HepG2 (cell line): ENCODE data around the gene FBH1. TPM values are rescaled to one million over a fixed set of nuclear protein-coding genes. Genes with fewer than 3 reads are reported as not detected.

ENCODE experiments used
- ATAC-seq: fragments of 200-7000 bp; cut with Tn5 transposase; 3 replicates; pipeline ENCODE4 v1.9.1; 2020; ENCODE audit warnings: mild to moderate bottlenecking, moderate library complexity
- BruUV-seq: library from RNA; stranded (reverse); fragments of 400-500 nt; replicated peaks from 2 replicates; lab custom pipeline; 2021; lab: Mats Ljungman, UMichigan
- CTCF ChIA-PET: fragments of 300-600 bp; formaldehyde crosslinking; extraction: SDS; loops from one replicate; lab custom pipeline; 2021; ENCODE audit warnings: low total read pairs, inconsistent platforms, low intra/inter-chr PET ratio; lab: Yijun Ruan, JAX
- POLR2A ChIA-PET: fragments of 350-600 bp; sonication (Branson Sonifier 250); formaldehyde crosslinking; loops from one replicate; lab custom pipeline; 2020; ENCODE audit warnings: antibody characterized with exemption, inconsistent platforms; lab: Yijun Ruan, JAX
- DNase-seq: peaks from one replicate; pipeline ENCODE4 v3.0.0-alpha.2; 2015; ENCODE audit warnings: low spot score
- FAIRE-seq: peaks from 3 replicates; lab custom pipeline; 2011; peaks lifted over from hg19 to GRCh38; lab: Jason Lieb, UNC
- H2AFZ ChIP-seq: one replicate; pipeline ENCODE4 v1.6.1; 2011; ENCODE audit warnings: low read length, inconsistent platforms
- H3K27ac ChIP-seq: fragments of 300-600 bp; 3 replicates; pipeline ENCODE4 v1.8.0; 2011; ENCODE audit warnings: mixed run types, mild to moderate bottlenecking, mixed read lengths, low read length, inconsistent platforms; ENCODE audit not compliant: insufficient read depth; ENCODE audit errors: extremely low read length
- H3K27me3 ChIP-seq, 2 experiments: fragments of 200-600 bp in 1 of 2; 2 replicates in 1 of 2; 3 replicates in 1 of 2; pipeline versions ENCODE4 v1.6.0 to v1.8.0; 2011; ENCODE audit warnings: low read length in 2 of 2, mild to moderate bottlenecking in 2 of 2, moderate library complexity in 2 of 2, inconsistent platforms in 1 of 2; ENCODE audit not compliant: insufficient read depth in 2 of 2, control insufficient read depth in 1 of 2
- H3K36me3 ChIP-seq, 2 experiments: fragments of 200-600 bp in 1 of 2; replicated peaks in 1 of 2; 2 replicates in 1 of 2; 3 replicates in 1 of 2; pipeline versions ENCODE4 v1.5.1 to v1.8.0; 2011; ENCODE audit warnings: low read length in 2 of 2, inconsistent platforms in 1 of 2; ENCODE audit not compliant: insufficient read depth in 2 of 2, control insufficient read depth in 1 of 2
- H3K4me1 ChIP-seq: 2 replicates; pipeline ENCODE4 v1.5.1; 2012; ENCODE audit warnings: low read length, inconsistent platforms; ENCODE audit not compliant: insufficient read depth
- H3K4me2 ChIP-seq: 2 replicates; pipeline ENCODE4 v1.6.0; 2011; ENCODE audit warnings: low read depth, low read length, inconsistent platforms
- H3K4me3 ChIP-seq, 3 experiments: fragments of 200-600 bp in 1 of 3; sonication (generic), shearing (Covaris generic) in 1 of 3; replicated peaks in 1 of 3; 2 replicates each; pipeline ENCODE4 v1.5.1; 2011 to 2016; ENCODE audit warnings: low read length in 3 of 3, inconsistent platforms in 2 of 3, low read depth in 2 of 3, mild to moderate bottlenecking in 2 of 3, control low read depth in 1 of 3, mixed read lengths in 1 of 3; ENCODE audit not compliant: insufficient read depth in 1 of 3
- H3K79me2 ChIP-seq: one replicate; pipeline ENCODE4 v1.6.1; 2011; ENCODE audit warnings: low read length, inconsistent platforms; ENCODE audit not compliant: insufficient read depth
- H3K9ac ChIP-seq: 2 replicates; pipeline ENCODE4 v1.6.0; 2011; ENCODE audit warnings: mild to moderate bottlenecking, low read depth, low read length, inconsistent platforms; ENCODE audit not compliant: insufficient read depth
- H3K9me3 ChIP-seq: 2 replicates; pipeline ENCODE4 v1.5.1; 2012; ENCODE audit warnings: mild to moderate bottlenecking, low read length
- H4K20me1 ChIP-seq: 2 replicates; pipeline ENCODE4 v1.6.0; 2011; ENCODE audit warnings: inconsistent platforms, mild to moderate bottlenecking, low read length, moderate library complexity; ENCODE audit not compliant: insufficient read depth
- MAFK ChIP-seq, 2 experiments: IDR thresholded peaks in 1 of 2; conservative IDR thresholded peaks in 1 of 2; 2 replicates each; pipeline ENCODE4 v1.6.1; 2011; ENCODE audit warnings: improper control_type of control experiment in 2 of 2, low read length in 2 of 2
- ZBTB2 ChIP-seq: sonication (generic); formaldehyde crosslinking; IDR thresholded peaks from 2 replicates; pipeline ENCODE4 v1.8.0; 2022; ENCODE audit warnings: low read depth, missing genetic modification reagents
- ZNF639 ChIP-seq: conservative IDR thresholded peaks from 2 replicates; pipeline ENCODE4 v1.6.1; 2018; ENCODE audit warnings: missing genetic modification reagents
- ZNF746 ChIP-seq: sonication (generic); formaldehyde crosslinking; IDR thresholded peaks from 2 replicates; pipeline ENCODE4 v1.8.0; 2022; ENCODE audit warnings: mild to moderate bottlenecking, missing genetic modification reagents
- ZNF784 ChIP-seq: sonication (generic); formaldehyde crosslinking; IDR thresholded peaks from 2 replicates; pipeline ENCODE4 v1.5.1; 2020; ENCODE audit warnings: missing genetic modification reagents, mild to moderate bottlenecking, borderline replicate concordance
- WGBS: methylation state at CpG from one replicate; pipeline ENCODE4 v1.1.6; 2017; ENCODE audit warnings: low lambda C conversion rate; 5-methylcytosine and 5-hydroxymethylcytosine counted together
- in situ Hi-C: cut with HindIII; loops from 2 replicates; pipeline ENCODE4 v1.10.0; 2017; ENCODE audit warnings: low pct_unique_long_range_greater_than_20kb; ENCODE audit not compliant: extremely low pct_ligation_motif_present
- intact Hi-C: fragments of 100-400 bp; cut with micrococcal nuclease; formaldehyde crosslinking; loops from one replicate; pipeline ENCODE4 v1.10.0; 2022; ENCODE audit not compliant: unreplicated experiment
- polyA plus RNA-seq, 8 experiments: library from polyadenylated mRNA; depleted of rRNA in 3 of 8; stranded (reverse) in 7 of 8; unstranded in 1 of 8; fragments of >200 nt; fragmentation: Illumina TruSeq in 4 of 8; extraction: Trizol in 4 of 8; gene quantifications; 2 replicates each; pipeline versions ENCODE4 v1.2.1 to v1.2.3, GENCODE V29; 2011 to 2016; ENCODE audit warnings: low read depth in 4 of 8, missing spikeins in 1 of 8, mixed read lengths in 1 of 8; ENCODE audit not compliant: insufficient read depth in 1 of 8
- total RNA-seq, 5 experiments: library from RNA; depleted of rRNA; stranded (reverse); fragments of >200 nt; fragmentation: Illumina TruSeq; extraction: Trizol; gene quantifications; 2 replicates each; pipeline ENCODE4 v1.2.3, GENCODE V29; 2016; ENCODE audit warnings: low read depth in 1 of 5

Gene FBH1
- total and polyA plus RNA-seq, 2 of the 13 experiments (the other 11 are each of a cell fraction or from before 2014, with no cell fraction given) = 48.8 to 60.3 TPM

GRCh38 chr10:5894403-5894802, 4.4 kb downstream of the FBH1 start:
- no peaks in the 10 kb centered on the region for H3K9me3 ChIP-seq
- H3K27ac ChIP-seq = no peak overlapping the region
- H3K4me3 ChIP-seq = no peak overlapping the region
- in situ Hi-C loops (no loop called here), intact Hi-C loops (no loop called here)
- ChIA-PET POLR2A (no interaction called here), CTCF (no interaction called here)
- no TSS peak for BruUV-seq
- WGBS = 94% methylated on average over 4 of the region's 4 CpGs
- H3K27me3 ChIP-seq = no peaks in the 10 kb centered on the region
- no peak for DNase-seq
- H3K9ac ChIP-seq = no peak overlapping the region
- H3K4me1 ChIP-seq = peaks cover 28% of the 10 kb centered on the region
- TF ChIP-seq MAFK (conservative IDR thresholded peaks at IDR 0.05 in 1 of 2, IDR thresholded peaks at IDR 0.05 in 1 of 2; ENCODE audit: low read length in 2 of 2) (0 out of 4 replicates have a peak, but pooled peaks of 1 of the 2 experiments have one; percentile 6), ZNF784 (CRISPR knock-in tag) (no peak)
- peaks cover 8% of the 10 kb centered on the region for H4K20me1 ChIP-seq
- ATAC-seq = no peak
- peaks cover 44% of the 10 kb centered on the region for H3K79me2 ChIP-seq
- no peak overlapping the region for H3K4me2 ChIP-seq
- H2AFZ ChIP-seq = no peak overlapping the region
- FAIRE-seq = no peak
- H3K36me3 ChIP-seq = peaks cover 8 to 20% of the 10 kb centered on the region in 2 experiments

GRCh38 chr10:5894873-5895272, 4.8 kb downstream of the FBH1 start:
- no peaks in the 10 kb centered on the region for H3K9me3 ChIP-seq

More at GRCh38 chr10:5894873-5895272, 4.8 kb downstream of the FBH1 start:
- 98% methylated on average over 5 of the region's 8 CpGs for WGBS
- DNase-seq (no peak), ATAC-seq (no peak), FAIRE-seq (no peak)
- Histone ChIP-seq H4K20me1 (peaks cover 8% of the 10 kb centered on the region), H3K9ac (no peak overlapping the region), H3K36me3 (peaks cover 8 to 20% of the 10 kb centered on the region in 2 experiments), H3K79me2 (peaks cover 48% of the 10 kb centered on the region), H3K27ac (no peak overlapping the region), H2AFZ (no peak overlapping the region), H3K4me3 (no peak overlapping the region), H3K4me2 (no peak overlapping the region), H3K27me3 (no peaks in the 10 kb centered on the region), H3K4me1 (peaks cover 28% of the 10 kb centered on the region)
- TF ChIP-seq ZNF746 = no peak
- no peak for TF ChIP-seq ZNF639 (CRISPR knock-in tag)
- no peak for TF ChIP-seq ZBTB2 (CRISPR knock-in tag)
- CTCF ChIA-PET = no interaction called here
- intact Hi-C loops (no loop called here), in situ Hi-C loops (no loop called here)
- no TSS peak for BruUV-seq
- POLR2A ChIA-PET = no interaction called here
